A673 (cell line): ENCODE data around the gene NAB2. TPM values are rescaled to one million over a fixed set of nuclear protein-coding genes. Genes with fewer than 3 reads are reported as not detected.

Source experiments
- BruUV-seq: library from RNA; stranded (reverse); fragments of 400-500 nt; replicated peaks from 2 replicates; lab custom pipeline; 2021; lab: Mats Ljungman, UMichigan
- CTCF ChIA-PET: fragments of 300-600 bp; sonication (Branson Sonifier 250); formaldehyde crosslinking; loops from one replicate; lab custom pipeline; 2022; ENCODE audit warnings: antibody characterized with exemption; lab: Charles Lee
- POLR2A ChIA-PET: fragments of 300-600 bp; sonication (Branson Sonifier 250); formaldehyde crosslinking; loops from one replicate; lab custom pipeline; 2022; ENCODE audit warnings: antibody characterized with exemption; ENCODE audit not compliant: low non-redundant PET; lab: Charles Lee
- DNase-seq: peaks from one replicate; pipeline ENCODE4 v3.0.0-alpha.2; 2015; ENCODE audit warnings: low spot score
- H3K27ac ChIP-seq: fragments of 200-600 bp; sonication (generic); 2 replicates; pipeline ENCODE4 v1.5.1; 2016; ENCODE audit warnings: mixed run types, low read depth, mild to moderate bottlenecking, mixed read lengths, antibody characterized with exemption, low read length; ENCODE audit not compliant: poor library complexity, severe bottlenecking
- H3K27me3 ChIP-seq: fragments of 200-600 bp; sonication (generic); replicated peaks from 2 replicates; pipeline ENCODE4 v1.6.1; 2017; ENCODE audit warnings: mixed run types, low read depth, mild to moderate bottlenecking, mixed read lengths, antibody characterized with exemption, low read length; ENCODE audit not compliant: insufficient read depth, poor library complexity
- H3K36me3 ChIP-seq: fragments of 200-600 bp; sonication (generic); 2 replicates; pipeline ENCODE4 v1.6.1; 2016; ENCODE audit warnings: mixed run types, mild to moderate bottlenecking, mixed read lengths, antibody characterized with exemption, low read length; ENCODE audit not compliant: insufficient read depth, poor library complexity, severe bottlenecking
- H3K4me1 ChIP-seq: fragments of 200-600 bp; sonication (generic); 2 replicates; pipeline ENCODE4 v1.6.1; 2017; ENCODE audit warnings: mixed run types, mild to moderate bottlenecking, mixed read lengths, antibody characterized with exemption, low read length; ENCODE audit not compliant: insufficient read depth, poor library complexity, severe bottlenecking
- H3K4me3 ChIP-seq: fragments of 200-600 bp; sonication (generic); 2 replicates; pipeline ENCODE4 v1.5.1; 2016; ENCODE audit warnings: low read depth, mixed run types, mild to moderate bottlenecking, mixed read lengths, low read length; ENCODE audit not compliant: poor library complexity, severe bottlenecking
- H3K9me3 ChIP-seq: fragments of 200-600 bp; sonication (generic); 2 replicates; pipeline ENCODE4 v1.6.1; 2016; ENCODE audit warnings: mixed run types, low read depth, mild to moderate bottlenecking, mixed read lengths, antibody characterized with exemption, low read length; ENCODE audit not compliant: poor library complexity, severe bottlenecking
- EZH2 ChIP-seq: fragments of 200-600 bp; sonication (generic); IDR thresholded peaks from 2 replicates; pipeline ENCODE4 v1.6.1; 2017; ENCODE audit warnings: borderline replicate concordance, low read depth, mild to moderate bottlenecking, mixed read lengths, antibody characterized with exemption, low read length; ENCODE audit not compliant: poor library complexity, severe bottlenecking
- intact Hi-C: fragments of 100-400 bp; cut with micrococcal nuclease; formaldehyde crosslinking; loops from one replicate; pipeline ENCODE4 v1.10.0; 2022; ENCODE audit not compliant: unreplicated experiment
- total RNA-seq: library from RNA; stranded (reverse); gene quantifications from 2 replicates; pipeline ENCODE4 v1.2.3, GENCODE V29; 2021
- TF ChIP-seq, protein P1 (sequence below): fragments of 300-800, 200-600 bp; sonication (generic); conservative IDR thresholded peaks from 2 replicates; pipeline ENCODE4 v1.5.1; 2017; ENCODE audit warnings: low read depth, mild to moderate bottlenecking, antibody characterized with exemption, low read length, moderate library complexity, mixed read lengths

The NAB2 gene
- total RNA-seq, 1 experiment from 2014 or later, result 61.8 TPM

DNA sequence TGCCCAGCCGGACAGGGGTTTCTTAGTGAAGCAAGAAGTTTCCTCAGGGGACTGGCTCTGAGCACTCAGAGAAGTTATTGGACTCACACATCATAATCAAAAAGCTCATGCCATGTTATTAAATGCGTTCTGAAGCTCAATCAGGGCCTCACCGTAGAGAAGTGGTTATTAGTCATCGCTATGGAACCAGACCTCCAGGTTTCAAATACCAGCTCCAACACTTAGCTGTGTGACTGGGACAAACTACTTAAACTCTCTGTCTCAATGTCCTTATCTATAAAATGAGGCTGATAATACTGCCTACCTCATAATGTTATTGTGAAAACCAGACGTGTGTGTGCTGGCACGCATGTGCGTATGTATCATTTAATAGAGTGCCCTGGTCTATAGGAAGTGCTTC, 14.9 kb downstream of the NAB2 start:
- Histone ChIP-seq H3K9me3 (no peaks in the 10 kb centered on the region), H3K27ac (no peak overlapping the region), H3K4me3 (no peak overlapping the region), H3K4me1 (no peaks in the 10 kb centered on the region), H3K27me3 (no peaks in the 10 kb centered on the region), H3K36me3 (peaks cover 47% of the 10 kb centered on the region)
- BruUV-seq, result no TSS peak
- intact Hi-C loops, result no loop called here
- CTCF ChIA-PET, result no interaction called here
- TF ChIP-seq, protein P1, sequence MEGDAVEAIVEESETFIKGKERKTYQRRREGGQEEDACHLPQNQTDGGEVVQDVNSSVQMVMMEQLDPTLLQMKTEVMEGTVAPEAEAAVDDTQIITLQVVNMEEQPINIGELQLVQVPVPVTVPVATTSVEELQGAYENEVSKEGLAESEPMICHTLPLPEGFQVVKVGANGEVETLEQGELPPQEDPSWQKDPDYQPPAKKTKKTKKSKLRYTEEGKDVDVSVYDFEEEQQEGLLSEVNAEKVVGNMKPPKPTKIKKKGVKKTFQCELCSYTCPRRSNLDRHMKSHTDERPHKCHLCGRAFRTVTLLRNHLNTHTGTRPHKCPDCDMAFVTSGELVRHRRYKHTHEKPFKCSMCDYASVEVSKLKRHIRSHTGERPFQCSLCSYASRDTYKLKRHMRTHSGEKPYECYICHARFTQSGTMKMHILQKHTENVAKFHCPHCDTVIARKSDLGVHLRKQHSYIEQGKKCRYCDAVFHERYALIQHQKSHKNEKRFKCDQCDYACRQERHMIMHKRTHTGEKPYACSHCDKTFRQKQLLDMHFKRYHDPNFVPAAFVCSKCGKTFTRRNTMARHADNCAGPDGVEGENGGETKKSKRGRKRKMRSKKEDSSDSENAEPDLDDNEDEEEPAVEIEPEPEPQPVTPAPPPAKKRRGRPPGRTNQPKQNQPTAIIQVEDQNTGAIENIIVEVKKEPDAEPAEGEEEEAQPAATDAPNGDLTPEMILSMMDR, result no peak
- no peak for TF ChIP-seq EZH2
- no peak for DNase-seq
- POLR2A ChIA-PET, result interaction anchor here (0.6 kb wide), 1 partner anchor 21 kb away, joined by 3 read pairs; no protein-coding TSS in a partner anchor

DNA sequence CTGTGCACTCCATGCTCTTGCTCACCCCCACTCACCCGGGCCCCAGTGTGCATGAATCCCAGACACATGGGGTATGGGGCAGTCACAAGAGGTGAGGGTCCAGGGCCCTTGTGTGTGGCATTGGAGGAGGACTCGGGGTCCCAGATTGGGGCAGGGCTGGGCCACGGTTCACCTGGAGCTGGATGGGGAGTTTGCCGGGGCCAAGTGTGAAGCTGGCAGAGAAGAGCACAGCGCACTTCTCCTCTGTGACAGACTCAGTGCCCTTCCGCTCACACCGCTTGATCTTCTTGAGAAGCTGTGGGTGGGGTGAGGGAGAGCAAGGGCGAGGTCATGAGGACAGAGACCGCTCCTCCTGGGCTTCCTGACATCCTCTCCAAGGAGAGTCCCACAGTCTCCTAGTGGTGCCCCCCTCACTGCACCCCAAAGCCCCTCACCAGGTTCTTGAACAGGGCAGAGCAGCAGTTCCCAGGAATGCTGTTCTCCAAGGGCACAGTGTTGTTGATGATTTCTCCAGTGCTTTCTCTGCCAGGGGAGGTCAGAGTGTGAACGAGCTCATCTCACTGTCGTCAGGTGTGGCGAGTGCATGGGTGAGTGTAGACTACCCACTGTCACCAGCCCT, 15.5 kb downstream of the NAB2 start:
- POLR2A ChIA-PET, result no interaction called here
- no TSS peak for BruUV-seq
- H3K36me3 ChIP-seq, result peaks cover 41% of the 10 kb centered on the region

DNA sequence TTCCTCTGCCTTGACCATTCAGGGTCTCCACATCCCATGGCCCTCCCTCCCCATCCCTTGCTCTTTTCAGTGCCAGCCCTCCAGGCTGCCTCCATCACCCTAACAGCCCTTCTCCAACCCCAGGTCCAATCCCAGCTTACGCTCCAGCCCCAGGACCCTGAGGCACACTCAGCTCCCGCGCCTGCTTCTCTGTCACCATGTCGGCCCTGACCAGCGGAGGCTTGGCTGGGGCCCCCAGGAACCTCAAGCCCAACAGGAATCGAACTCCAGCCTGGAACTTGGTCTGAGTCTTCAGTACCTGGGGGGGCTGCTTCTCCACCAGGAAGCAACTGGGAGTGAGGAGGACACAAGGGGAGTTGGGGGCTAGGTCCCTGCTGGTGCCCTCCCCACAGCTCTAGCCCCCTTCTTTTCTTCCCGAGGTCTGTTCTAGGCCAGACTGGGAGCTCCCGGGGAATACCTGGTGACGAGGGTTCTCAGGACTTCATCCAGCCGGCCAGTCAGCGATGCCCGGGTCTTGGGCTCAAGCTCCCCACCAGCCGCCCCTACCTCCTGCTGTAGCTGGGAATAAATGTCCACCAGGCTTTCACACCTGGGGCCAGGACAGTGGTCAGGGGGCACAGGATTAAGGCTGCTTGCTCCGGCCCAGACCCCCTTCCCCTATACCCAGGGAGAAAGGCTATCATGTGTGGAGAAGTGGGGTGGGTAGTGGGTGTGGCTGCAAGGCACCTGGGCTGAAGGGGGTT, 16.3 kb downstream of the NAB2 start:
- POLR2A ChIA-PET, result no interaction called here

More for the DNA sequence above, 15.5 kb downstream of the NAB2 start:
- Histone ChIP-seq H3K9me3 (no peaks in the 10 kb centered on the region), H3K27ac (no peak overlapping the region), H3K4me3 (no peak overlapping the region), H3K27me3 (no peaks in the 10 kb centered on the region), H3K4me1 (peaks cover 2% of the 10 kb centered on the region)
- CTCF ChIA-PET, result interaction anchor here (0.6 kb wide), 1 partner anchor 14 kb away, joined by 3 read pairs; no protein-coding TSS in a partner anchor
- intact Hi-C loops, result no loop called here
- no peak for DNase-seq
- no peak for TF ChIP-seq EZH2
- TF ChIP-seq, protein P1, result no peak

More for the DNA sequence above, 16.3 kb downstream of the NAB2 start:
- H3K4me1 ChIP-seq, result peaks cover 10% of the 10 kb centered on the region
- DNase-seq, result no peak
- no peak overlapping the region for H3K4me3 ChIP-seq
- H3K27me3 ChIP-seq, result no peaks in the 10 kb centered on the region
- CTCF ChIA-PET, result interaction anchor here (0.6 kb wide), 1 partner anchor 15 kb away, joined by 3 read pairs; no protein-coding TSS in a partner anchor
- intact Hi-C loops, result no loop called here
- H3K36me3 ChIP-seq, result peaks cover 34% of the 10 kb centered on the region
- no peak for TF ChIP-seq EZH2
- TF ChIP-seq, protein P1, result no peak
- BruUV-seq, result no TSS peak
- no peaks in the 10 kb centered on the region for H3K9me3 ChIP-seq
- H3K27ac ChIP-seq, result no peak overlapping the region
